NCI-H345 treated with DMSO at 0.1 percent for 48 hours (cell line): ENCODE measurements around the gene CHRM2.
"Not testable (repeated sequence)": the region's sequence is repeated elsewhere in the genome, so short reads cannot be mapped to it uniquely, and the experiment has no call there.

Source experiments
- DNase-seq: peaks from one replicate; lab custom pipeline; 2025; ENCODE audit not compliant: unreplicated experiment; lab: John Stamatoyannopoulos, UW

The CHRM2 gene

DNA sequence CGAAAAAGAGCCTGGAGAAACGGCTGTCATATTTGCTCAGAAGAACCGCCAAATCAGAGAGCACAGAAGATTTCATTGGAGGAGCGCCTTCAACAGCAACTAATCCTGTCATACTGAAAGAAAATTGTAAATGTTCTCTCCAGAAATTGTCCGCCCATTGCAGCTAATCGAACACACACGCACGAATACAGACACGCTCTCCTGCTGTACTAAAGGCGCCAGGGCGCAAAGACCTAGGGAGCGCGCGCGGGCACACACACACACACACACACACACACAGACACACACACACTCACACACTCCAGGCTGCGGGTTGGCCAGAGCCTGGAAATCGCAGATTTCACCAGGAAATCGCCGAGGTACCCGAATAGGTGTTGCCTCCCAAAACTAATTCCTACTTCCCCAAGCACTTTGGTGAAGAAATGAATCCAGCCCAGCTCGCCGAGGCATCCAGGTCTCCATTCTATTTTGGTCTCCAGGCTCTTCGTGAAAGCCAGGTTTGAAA is at the start of gene CHRM2:
CHRM2 (plus strand) TSS at position 157 of the 505 bp plus-strand sequence. CDS start 146,214 bp downstream, outside the sequence.
- DNase-seq: no peak

DNA sequence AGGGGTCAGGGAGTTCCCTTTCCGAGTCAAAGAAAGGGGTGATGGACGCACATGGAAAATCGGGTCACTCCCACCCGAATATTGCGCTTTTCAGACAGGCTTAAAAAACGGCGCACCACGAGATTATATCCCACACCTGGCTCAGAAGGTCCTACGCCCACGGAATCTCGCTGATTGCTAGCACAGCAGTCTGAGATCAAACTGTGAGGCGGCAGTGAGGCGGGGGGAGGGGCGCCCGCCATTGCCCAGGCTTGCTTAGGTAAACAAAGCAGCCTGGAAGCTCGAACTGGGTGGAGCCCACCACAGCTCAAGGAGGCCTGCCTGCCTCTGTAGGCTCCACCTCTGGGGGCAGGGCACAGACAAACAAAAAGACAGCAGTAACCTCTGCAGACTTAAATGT is 37.1 kb upstream of the CHRM2 start:
- DNase-seq: not testable (repeated sequence)

DNA sequence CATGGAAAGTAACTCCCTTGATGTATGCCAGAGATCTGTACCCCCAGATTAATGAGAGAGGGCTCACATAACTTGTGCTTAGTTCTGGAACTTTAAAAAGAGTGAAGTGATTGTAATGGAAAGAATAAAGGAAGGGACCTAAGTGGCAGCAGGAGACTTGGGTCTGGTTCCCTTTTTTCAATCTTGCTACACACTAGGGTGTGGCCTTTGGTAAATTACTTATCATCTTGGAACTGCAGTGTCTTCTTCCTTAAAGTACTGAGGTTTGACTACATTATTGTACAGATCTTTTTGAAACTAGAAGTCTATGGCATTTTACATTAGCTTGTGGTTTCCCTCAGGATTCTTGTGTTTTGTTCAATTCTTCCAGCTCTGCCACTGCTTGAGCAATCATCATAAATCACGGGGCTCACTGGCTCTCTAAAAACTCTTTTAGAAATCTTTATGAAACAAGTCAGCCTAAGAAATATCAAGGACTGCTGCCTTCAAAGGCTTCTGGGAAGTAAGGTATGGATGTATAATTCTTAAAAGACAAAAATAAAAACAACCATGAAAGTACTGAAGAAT is 22.5 kb upstream of the CHRM2 start:
- DNase-seq: no peak

DNA sequence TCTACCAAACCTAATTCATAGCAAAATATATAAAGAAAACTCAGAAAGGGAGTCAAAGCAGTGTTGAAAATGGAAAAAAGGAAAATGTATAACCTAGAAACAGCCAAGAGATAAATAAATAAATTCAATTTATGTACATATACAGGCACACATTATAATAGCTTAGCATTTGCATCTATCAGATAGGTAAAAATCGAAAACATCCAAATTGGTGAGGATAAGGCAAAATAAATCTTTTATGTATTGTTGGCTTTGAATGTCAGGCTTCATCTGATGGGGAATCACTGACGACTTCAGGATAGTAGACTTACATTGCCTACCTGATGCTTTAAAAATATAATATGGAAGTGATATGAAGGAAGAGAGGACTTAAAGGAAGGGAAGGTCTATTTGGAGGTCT is 20.6 kb upstream of the CHRM2 start:
- no peak for DNase-seq

DNA sequence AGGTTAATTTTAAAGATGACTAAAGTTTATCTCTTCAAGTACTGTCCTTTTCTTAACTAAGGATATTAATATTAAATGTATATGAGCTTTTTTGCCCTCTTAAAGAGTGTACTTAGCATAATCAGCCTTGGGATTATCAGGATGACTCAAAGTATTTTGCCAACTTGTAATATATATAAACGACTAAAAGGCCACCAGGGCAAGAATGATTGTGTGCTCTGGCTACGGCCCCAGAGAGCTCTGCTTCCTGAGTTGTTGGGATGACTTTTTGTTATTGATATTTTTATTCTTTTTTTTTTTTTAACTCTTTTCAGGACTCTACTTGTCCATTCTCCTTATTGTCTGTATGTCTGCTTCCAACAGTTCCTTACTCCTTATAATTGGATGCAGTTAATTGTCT is 14.8 kb upstream of the CHRM2 start:
- DNase-seq: no peak

DNA sequence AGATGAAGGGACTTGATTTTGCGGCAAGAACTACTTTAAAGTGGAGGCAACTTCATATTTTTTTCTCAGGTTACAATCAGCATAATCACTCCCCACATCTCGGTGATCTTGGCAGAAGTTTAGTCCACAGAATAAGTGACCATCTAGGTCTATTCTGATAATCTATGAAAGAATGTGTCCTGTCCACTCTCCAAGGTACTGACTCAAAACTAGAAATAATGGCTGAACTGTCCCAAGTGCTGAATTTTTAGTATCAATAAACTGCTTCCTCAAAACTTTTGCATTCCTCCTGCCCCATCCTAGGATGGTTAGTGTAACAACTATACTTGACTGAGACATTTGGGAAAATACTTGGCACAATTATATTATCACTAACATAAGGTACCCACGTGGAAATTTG is 10.9 kb upstream of the CHRM2 start:
- no peak for DNase-seq

DNA sequence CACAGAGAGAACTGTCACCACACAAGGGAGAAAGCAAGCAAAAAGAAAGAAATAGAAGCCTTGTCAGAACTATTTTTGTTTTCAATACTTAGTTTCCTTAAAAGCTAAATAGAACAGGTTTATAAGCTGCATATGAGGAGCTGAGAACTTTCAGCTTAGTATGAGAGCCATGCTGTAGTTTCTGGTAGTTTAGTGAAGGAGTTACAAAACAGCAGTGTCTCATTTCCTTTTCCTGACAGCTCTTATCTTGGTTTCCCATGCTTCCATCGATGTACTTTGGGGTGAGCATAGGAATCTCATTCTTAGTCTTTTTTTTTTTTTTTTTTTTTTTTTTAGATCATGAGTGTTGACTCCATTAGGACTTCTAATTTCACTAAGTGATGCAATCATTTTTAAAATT is 8.6 kb upstream of the CHRM2 start:
- no peak for DNase-seq

DNA sequence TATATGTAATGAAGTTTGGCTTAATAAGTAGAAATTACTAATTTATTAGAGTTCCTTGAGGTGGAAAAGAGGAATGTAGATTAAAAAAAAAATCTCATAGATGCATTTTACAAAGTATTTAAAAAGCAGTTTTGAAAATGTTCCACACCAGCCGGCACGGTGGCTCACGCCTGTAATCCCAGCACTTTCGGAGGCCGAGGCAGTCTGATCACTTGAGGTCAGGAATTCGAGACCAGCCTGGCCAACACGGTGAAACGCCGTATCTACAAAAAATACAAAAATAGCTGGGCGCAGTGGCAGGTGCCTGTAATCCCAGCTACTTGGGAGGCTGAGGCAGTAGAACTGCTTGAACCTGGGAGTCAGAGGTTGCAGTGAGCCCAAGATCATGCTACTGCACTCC is 3.2 kb upstream of the CHRM2 start:
- no peak for DNase-seq

DNA sequence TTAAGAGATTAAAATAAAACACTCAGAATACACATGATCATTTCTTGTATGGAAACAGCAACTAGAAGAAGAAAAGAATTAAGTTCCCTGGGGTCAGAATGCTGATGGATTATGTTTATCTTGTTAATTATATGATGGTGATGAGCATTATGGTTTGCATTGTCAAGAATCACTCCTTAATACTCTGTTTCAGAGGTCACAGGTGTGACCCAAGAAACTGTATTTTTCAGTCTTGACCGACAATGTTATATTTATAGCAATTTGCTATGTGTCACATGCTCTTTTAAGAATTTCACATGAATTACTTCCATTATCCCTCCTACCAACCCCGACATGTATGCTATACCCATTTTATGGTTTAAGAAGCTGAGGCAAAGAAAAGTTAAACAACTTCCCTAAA is 2.7 kb upstream of the CHRM2 start:
- no peak for DNase-seq

DNA sequence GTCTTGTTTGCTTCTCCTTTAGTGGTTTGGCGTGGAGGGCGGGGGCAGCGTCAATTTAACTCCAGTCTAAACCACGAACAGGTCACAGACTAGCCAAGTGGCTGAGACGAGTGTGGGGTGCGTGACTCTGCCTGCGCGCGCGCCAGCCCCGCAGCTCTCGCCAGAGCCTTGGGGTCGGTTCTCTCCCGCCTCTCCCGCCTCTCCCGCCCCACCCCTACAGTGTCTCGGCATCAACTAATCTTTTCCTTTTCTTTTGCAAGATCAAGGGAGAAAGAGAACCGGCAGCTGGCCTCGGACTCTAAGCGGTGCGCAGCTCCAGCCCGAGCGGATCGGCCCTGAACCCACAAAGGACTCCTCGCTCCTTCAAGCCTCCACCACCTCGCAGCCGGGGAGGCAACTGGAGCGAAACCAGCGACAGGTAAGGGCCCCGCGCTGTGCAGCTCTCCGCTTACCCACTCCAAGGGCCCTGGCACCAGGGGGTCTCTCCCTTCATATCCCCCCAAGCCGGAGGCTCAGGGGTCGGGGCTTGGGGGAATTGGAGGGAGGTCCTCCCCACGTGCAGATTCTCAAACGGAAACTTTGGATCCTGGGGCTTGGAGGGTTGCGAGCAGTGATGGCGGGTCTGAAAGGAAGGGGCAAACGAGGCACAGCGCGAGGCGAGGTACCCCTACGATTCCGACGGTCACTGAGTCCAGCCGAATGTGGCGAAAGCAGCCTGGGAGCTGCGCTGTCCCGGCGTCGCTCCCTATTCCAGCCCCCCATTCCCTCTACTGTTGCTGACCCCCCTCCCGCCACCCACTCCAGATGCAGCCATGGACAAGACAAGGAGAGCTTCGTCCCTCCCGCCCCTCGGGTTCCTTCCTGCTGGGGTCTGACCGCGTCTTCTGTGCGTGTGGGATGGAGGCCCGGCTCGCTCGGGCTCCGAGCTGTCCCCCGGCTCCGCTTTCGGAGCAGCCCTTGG is 829 bp downstream of the CHRM2 start:
- no peak for DNase-seq

DNA sequence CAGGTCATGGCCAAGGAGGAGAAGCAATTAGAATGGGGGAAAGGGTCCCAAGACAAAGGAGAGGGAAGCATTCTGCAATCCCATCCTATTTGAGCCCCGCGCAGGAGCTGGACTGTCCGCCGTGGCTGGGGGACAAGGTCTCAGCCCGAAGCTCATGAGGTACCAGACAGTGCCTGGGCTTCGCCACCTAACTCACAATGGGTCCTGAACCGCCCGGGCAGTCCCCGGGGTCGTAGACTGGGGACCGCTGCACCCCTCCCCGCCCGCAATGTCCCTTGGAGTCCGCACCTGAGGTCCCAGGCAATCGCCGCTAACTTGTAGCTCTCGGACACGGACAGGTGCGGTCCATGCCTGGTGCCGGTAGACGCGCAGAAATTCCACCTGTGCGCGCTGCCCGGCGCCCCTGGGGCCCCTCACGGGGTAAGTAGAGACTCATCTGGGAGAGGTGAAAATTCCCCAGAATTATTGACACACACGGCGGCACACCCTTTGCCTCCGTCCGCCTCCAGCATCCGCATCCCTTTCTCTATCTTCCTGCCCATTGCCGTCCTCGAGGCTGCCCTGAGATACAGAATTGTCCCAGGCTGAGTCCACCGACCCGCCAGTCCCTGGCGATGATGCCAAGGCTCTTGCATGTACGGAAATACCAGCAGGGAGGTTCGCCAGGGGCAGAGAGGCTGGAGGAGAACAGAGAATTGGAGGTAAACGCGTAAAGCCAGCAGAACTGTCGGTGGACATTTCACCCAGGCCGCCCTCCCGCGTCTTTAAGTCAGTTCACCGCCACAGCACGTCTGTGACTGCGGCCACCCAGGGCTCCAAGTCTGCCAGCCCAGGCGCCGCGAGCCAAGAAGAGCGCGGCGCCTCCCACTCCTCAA is 1.8 kb downstream of the CHRM2 start:
- no peak for DNase-seq

DNA sequence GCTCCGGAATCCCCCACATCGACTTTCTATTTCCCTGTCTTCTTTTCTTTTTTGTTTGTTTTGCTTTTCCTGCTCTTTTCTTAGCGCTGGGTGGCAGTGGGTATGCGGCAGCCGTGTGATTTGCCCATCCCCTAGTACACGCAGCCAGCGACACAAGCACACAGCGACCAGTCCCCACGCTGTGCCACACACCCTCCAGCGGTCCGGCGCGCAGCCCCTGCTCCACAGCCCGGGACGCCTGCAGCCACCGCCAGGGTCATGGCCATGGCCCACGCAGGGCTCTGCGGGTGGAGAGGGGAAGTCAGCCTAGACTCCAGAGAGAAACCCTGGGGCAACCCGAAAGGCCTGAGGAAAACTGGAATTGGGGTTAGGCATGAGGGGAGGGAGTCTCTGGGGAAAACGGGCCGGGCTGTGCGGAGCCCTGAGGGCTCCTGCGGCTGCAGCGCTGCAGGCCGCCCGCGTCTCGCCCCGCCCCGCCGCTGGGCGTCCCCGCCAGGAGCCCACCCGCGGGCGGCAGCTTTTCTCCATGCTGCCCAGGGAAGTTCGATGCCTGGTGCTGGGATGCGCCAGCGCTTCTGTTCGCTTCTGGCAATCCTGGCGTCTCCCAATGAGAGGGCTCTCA is 2.5 kb downstream of the CHRM2 start:
- no peak for DNase-seq

DNA sequence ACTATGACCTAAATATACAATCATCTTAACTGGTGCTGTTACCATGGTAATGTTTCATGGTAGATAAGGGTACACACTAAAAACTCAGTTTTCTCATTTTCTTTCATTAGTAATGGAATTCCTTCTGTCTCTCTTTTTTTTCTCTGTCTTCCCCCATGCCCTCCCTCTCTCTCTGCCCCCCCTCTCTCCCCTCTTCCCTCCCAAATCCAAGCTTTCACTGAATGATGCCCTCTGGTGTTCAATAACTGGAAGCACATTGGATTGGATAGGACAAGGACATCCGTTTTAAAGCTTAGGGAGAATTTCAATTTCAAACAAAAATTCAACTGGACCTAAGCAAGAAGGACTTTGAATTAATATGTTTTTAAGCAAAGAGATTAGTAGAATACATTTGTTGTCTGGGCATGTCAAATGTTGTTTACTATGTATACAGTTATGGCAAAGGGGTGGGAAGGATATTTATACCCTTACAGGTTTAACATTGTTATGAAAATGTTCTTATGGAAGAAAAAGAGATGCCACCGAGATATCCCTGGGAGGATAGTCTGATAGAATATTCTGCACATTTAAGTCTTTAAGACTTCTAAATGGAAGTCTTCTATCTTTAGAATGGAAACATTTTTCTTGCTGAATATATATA is 6.1 kb downstream of the CHRM2 start:
- no peak for DNase-seq

DNA sequence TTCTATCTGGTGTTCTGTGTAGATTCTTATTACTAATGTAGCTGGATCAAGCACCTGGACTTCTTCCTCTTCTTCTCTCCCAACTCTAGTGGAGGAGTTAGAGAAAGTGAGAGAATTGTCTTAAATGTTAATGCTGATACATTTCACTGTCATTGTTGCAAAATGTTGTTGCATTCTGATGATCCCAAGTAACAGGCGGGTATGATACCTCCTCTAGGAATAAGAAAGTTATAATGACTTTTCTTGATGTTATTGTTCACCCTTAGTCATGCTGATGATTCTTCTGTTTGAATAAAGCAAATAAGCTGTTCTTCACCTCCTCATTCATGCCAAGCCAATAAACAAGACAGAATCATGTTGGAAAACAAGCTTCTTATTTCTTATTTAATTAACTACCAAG is 9.1 kb downstream of the CHRM2 start:
- no peak for DNase-seq

DNA sequence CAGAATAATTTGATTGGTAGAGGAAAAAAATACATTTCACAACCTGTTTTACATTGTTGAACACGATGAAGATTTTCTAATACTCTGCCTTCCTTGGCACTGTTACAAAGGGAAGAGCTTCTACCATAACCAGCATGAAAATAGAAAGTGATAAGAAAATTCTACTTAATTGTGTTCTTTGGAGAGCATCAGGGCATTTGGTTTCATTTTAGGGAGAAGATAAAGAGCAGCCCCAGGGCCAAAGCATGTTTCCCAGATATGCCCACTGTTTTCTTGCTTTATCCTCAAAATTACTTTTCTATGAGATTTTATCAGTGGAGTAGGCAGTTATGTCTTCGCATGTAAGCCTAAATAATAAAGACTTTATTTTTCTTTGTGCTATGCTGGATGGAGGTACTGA is 9.5 kb downstream of the CHRM2 start:
- no peak for DNase-seq

DNA sequence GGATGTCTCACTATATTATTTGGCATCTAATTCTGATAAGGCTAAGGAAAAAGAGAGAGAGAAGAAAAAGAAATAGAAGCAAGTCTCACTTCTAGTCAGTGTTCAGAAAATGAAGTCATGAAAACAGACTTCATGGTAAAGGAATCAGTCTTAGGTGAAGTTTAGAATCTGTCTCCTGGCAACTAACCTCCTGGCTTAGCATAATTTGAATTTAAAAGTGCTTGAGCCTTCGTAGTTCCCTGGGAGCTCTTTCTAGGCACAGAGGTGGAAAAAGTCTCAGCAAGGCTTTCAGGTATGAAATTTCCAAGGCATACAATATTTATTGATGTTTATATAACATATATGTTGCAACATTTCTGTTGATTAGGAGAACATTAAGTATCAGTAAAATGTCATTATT is 10.4 kb downstream of the CHRM2 start:
- DNase-seq: no peak

DNA sequence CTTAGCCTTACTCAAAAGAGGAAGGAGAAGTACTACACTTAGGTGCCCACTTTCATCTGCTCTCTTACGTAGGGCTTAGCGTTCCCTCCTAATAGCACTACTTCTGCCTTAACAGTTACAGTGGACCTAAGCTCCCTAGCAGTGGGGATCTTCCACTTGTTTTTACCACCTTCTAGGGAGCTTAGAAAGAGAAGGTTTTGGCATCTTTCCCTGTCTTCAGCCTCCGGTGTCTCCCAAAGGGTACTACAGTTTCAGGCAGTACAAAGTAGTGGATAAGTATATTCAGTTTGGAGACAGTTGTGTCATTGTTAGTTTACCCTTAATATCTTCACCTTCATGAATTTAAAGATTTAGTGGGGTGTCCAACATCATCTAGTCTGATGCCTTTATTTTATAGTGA is 14.6 kb downstream of the CHRM2 start:
- DNase-seq: no peak

DNA sequence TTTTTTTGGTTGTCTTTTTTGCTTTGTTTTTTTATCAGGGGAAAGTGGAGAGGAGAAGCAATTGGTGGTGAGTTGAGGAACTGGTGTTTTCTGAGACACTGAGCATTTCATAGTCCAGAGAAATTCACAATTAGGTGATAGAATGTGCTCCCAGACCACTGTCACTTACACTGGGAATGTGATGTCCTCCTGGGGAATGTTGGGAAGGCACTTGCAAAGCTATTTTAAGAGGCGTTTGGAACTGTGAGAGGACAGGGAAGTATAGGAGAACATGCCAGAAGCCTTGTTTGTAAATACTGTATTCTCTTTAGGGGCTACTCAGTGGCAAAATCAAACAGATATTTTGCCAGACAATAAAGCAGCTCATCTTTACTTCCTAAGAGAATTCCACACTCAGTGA is 16.0 kb downstream of the CHRM2 start:
- no peak for DNase-seq

DNA sequence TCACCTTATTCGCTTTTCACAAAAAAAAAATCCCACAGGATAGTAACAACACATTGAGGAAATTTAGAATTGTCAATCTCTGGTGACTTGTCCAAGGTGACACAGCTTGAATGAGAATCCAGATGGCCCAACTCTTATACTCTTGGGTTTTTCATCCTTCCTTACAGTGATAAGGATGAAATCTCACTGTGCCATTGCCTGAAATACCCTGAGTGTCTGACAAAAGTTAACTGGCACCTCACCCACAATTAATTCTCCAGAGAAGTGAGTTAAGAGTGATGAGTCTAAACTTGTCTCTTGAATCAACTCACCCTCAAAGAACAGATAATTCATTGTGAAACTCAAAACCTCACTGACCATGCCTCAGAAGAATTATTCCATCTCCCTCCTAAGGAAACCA is 18.9 kb downstream of the CHRM2 start:
- DNase-seq: no peak

DNA sequence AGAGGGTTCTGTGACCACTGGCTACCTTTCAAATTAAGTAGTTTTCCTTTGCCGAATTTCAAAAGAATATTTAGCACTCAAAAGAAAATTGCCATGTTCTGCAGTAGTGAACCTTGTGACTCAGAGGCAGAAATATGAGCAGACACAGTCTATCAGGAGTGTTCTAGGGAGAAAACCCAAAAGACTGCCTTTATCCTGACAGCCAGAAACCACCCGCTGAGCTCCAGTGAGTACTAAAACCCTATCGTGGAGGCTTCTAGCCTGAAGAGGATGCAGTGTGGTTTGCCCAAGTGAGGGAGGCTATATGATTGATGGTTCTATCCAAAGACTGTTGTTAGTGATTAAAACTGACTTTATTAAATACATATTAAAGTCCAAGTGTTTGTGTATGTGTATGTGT is 21.9 kb downstream of the CHRM2 start:
- no peak for DNase-seq

DNA sequence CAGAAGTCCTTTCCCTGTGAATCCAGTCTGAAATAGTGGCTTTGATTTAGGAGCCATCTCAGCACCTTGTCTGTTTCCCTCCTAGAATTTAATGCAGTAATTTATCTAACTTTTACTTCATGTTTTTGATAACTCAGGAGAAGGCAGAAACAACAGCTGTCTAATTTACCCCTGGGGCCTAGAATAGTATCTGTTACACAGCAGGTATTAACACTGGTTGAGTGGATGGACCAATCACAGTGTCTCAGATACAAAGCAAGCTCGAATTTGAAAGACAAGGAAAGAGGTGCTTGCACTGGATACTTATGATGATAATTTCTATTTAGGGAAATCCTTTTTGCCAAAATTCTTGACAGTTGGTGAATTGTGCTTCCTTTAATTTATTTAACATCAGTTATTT is 23.4 kb downstream of the CHRM2 start:
- DNase-seq: no peak
